Breast epithelium (tissue), 4 donors: ENCODE measurements around the gene PPM1L. TPM values are rescaled to one million over a fixed set of nuclear protein-coding genes. Genes with fewer than 3 reads are reported as not detected.

Experiments
- DNase-seq, 2 donors: peaks; one replicate each; pipeline ENCODE4 v3.0.0-alpha.2; 2019; ENCODE audit warnings: low spot score in 2 of 2
- H3K27ac ChIP-seq, 2 donors: fragments of 200-600 bp; sonication (generic) in 1 of 2; one replicate each; pipeline ENCODE4 v1.5.1; 2016 to 2019; ENCODE audit warnings: mild to moderate bottlenecking in 1 of 2
- H3K27me3 ChIP-seq, 2 donors: fragments of 200-600 bp; sonication (generic) in 1 of 2; one replicate each; pipeline versions ENCODE4 v1.5.1 to v1.6.0; 2017 to 2019; ENCODE audit warnings: control low read depth in 1 of 2, mild to moderate bottlenecking in 1 of 2
- H3K36me3 ChIP-seq: fragments of 200-600 bp; one replicate; pipeline ENCODE4 v1.5.1; 2019
- H3K4me1 ChIP-seq, 2 donors: fragments of 200-600 bp; sonication (generic); one replicate each; pipeline ENCODE4 v1.5.1; 2016 to 2019; ENCODE audit warnings: control low read depth in 1 of 2
- H3K4me3 ChIP-seq, 3 donors: fragments of 200-600 bp; sonication (generic); 1 replicate in 2 of 3; 2 replicates in 1 of 3; pipeline ENCODE4 v1.5.1; 2016 to 2019; ENCODE audit warnings: mild to moderate bottlenecking in 3 of 3, moderate library complexity in 2 of 3
- H3K9me3 ChIP-seq, 2 donors: fragments of 200-600 bp; sonication (generic) in 1 of 2; one replicate each; pipeline ENCODE4 v1.5.1; 2016 to 2019; ENCODE audit warnings: control low read depth in 1 of 2
- CTCF ChIP-seq, 3 donors: fragments of 450-650 bp; IDR thresholded peaks; one replicate each; pipeline ENCODE4 v1.5.1; 2016 to 2017; ENCODE audit warnings: antibody characterized with exemption in 3 of 3, mild to moderate bottlenecking in 3 of 3, moderate library complexity in 3 of 3
- POLR2A ChIP-seq: fragments of 450-650 bp; IDR thresholded peaks from one replicate; pipeline ENCODE4 v1.6.1; 2016; ENCODE audit warnings: antibody characterized with exemption, mild to moderate bottlenecking, moderate library complexity
- POLR2AphosphoS5 ChIP-seq, 3 donors: sonication (generic); formaldehyde crosslinking; IDR thresholded peaks; one replicate each; pipeline ENCODE4 v1.6.1; 2017; ENCODE audit warnings: antibody characterized with exemption in 3 of 3
- intact Hi-C: fragments of 100-400 bp; cut with DNase I; formaldehyde crosslinking; loops from one replicate; pipeline ENCODE4 v1.15.1; 2023; ENCODE audit warnings: low total_unique reads
- total RNA-seq, 3 donors: library from RNA; depleted of rRNA; stranded (reverse); fragments of >200 nt; gene quantifications; one replicate each; pipeline ENCODE4 v1.1.0, GENCODE V29; 2016

PPM1L gene
- total RNA-seq, 3 donors from 2014 or later, result 12.8 to 136 (median 24.6) TPM

- H3K36me3 ChIP-seq, result no peaks in the 10 kb centered on the region
- H3K4me3 ChIP-seq, result no peak overlapping the region
- no peak overlapping the region for H3K27ac ChIP-seq
- intact Hi-C loops, result no loop called here
- no peaks in the 10 kb centered on the region for H3K27me3 ChIP-seq
- no peaks in the 10 kb centered on the region for H3K9me3 ChIP-seq
- no peak for DNase-seq
- H3K4me1 ChIP-seq, result no peaks in the 10 kb centered on the region
- TF ChIP-seq CTCF (IDR thresholded peaks at IDR 0.05) (no peak), POLR2AphosphoS5 (IDR thresholded peaks at IDR 0.05) (no peak), POLR2A (no peak)
Observed at GRCh38 chr3:161051856-161052255, 295.8 kb downstream of the PPM1L start.

- TF ChIP-seq CTCF (IDR thresholded peaks at IDR 0.05) (no peak), POLR2A (no peak), POLR2AphosphoS5 (IDR thresholded peaks at IDR 0.05) (no peak)
- no peaks in the 10 kb centered on the region for H3K27me3 ChIP-seq
- no peak overlapping the region for H3K4me3 ChIP-seq
- DNase-seq, result no peak
- no peaks in the 10 kb centered on the region for H3K4me1 ChIP-seq
- H3K27ac ChIP-seq, result no peak overlapping the region
- H3K36me3 ChIP-seq, result no peaks in the 10 kb centered on the region
- H3K9me3 ChIP-seq, result no peaks in the 10 kb centered on the region
- intact Hi-C loops, result no loop called here
Observed at GRCh38 chr3:161054860-161055604, 299.0 kb downstream of the PPM1L start.

GRCh38 chr3:161064413-161064812 lies 308.4 kb downstream of the PPM1L start:
- no peak overlapping the region for H3K27ac ChIP-seq
- no peaks in the 10 kb centered on the region for H3K4me1 ChIP-seq
- no peak for TF ChIP-seq POLR2A
- no peak for TF ChIP-seq CTCF (IDR thresholded peaks at IDR 0.05)
- no peak for TF ChIP-seq POLR2AphosphoS5 (IDR thresholded peaks at IDR 0.05)
- H3K9me3 ChIP-seq, result no peaks in the 10 kb centered on the region
- no peaks in the 10 kb centered on the region for H3K36me3 ChIP-seq
- no peak for DNase-seq
- intact Hi-C loops, result no loop called here
- H3K4me3 ChIP-seq, result no peak overlapping the region
- no peaks in the 10 kb centered on the region for H3K27me3 ChIP-seq

- TF ChIP-seq POLR2AphosphoS5 (IDR thresholded peaks at IDR 0.05) (no peak), CTCF (IDR thresholded peaks at IDR 0.05) (no peak), POLR2A (no peak)
Observed at GRCh38 chr3:161066930-161067329, 310.9 kb downstream of the PPM1L start.

GRCh38 chr3:161067335-161067734 lies 311.3 kb downstream of the PPM1L start:
- Histone ChIP-seq H3K4me3 (no peak overlapping the region), H3K27ac (no peak overlapping the region), H3K36me3 (no peaks in the 10 kb centered on the region), H3K9me3 (no peaks in the 10 kb centered on the region), H3K4me1 (no peaks in the 10 kb centered on the region), H3K27me3 (no peaks in the 10 kb centered on the region)
- intact Hi-C loops, result no loop called here
- TF ChIP-seq POLR2AphosphoS5 (IDR thresholded peaks at IDR 0.05) (no peak), POLR2A (no peak)
- no peak for DNase-seq

More at GRCh38 chr3:161066930-161067329, 310.9 kb downstream of the PPM1L start:
- H3K4me3 ChIP-seq, result no peak overlapping the region
- H3K9me3 ChIP-seq, result no peaks in the 10 kb centered on the region
- DNase-seq, result no peak
- H3K36me3 ChIP-seq, result no peaks in the 10 kb centered on the region
- intact Hi-C loops, result no loop called here
- no peaks in the 10 kb centered on the region for H3K27me3 ChIP-seq
- H3K4me1 ChIP-seq, result no peaks in the 10 kb centered on the region
- no peak overlapping the region for H3K27ac ChIP-seq
